ENCODE data around the gene CTBP2.

CTBP2 gene

DNA sequence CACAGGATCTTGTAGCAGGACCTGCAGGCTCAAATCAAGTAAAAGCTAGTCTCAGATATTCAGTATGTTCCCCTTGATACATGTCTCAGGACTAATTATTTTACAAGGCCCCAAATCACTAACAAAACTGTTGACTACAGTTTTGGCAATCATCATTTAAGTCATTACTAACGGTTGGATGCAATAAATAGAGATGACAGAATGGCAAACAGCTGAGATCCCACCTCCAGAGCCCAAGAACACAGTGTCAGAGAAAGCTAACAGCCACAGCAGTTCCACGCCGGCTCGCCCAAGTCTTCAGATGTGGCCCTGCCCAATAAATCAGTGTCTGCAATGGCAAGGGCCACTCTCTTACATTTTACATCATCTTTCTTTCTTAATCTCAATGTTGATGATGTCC, 87.6 kb downstream of the CTBP2 start:
- DNase-seq (ENCODE audit: low read depth): no peak
- H3K4me3 ChIP-seq (ENCODE audit: control insufficient read depth, low read depth, low read length): no peak overlapping the region
- TF ChIP-seq CTCF (conservative IDR thresholded peaks at IDR 0.05; ENCODE audit: control insufficient read depth, insufficient read depth, low read depth, low read length): no peak

DNA sequence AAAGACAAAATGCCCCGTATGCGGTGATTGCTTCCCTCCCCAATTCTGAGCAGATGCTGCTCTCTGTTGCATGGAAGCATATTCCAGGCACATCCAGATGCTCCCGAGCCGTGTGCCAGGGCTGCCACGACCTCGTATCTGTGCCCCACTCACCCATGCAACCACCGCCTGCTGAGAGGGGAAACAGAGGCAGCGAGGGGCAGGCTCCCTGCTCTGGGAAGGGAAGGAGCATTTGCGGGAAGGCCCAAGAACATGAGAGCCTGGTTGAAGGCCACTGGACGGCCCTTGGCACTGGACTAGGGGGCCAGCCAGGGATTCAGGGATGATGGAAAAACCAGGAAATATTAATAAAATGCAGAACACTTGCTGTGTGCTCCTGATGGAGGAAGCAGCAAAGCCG, 89.4 kb downstream of the CTBP2 start:
- H3K4me3 ChIP-seq (ENCODE audit: control insufficient read depth, low read depth, low read length): no peak overlapping the region
- no peak for DNase-seq (ENCODE audit: low read depth)
- TF ChIP-seq CTCF (conservative IDR thresholded peaks at IDR 0.05; ENCODE audit: control insufficient read depth, insufficient read depth, low read depth, low read length): no peak

GRCh38 chr10:125068406-125068805, 92.0 kb downstream of the CTBP2 start:
- TF ChIP-seq CTCF (conservative IDR thresholded peaks at IDR 0.05; ENCODE audit: control insufficient read depth, insufficient read depth, low read depth, low read length): no peak
- DNase-seq (ENCODE audit: low read depth): no peak
- H3K4me3 ChIP-seq (ENCODE audit: control insufficient read depth, low read depth, low read length): no peak overlapping the region

DNA sequence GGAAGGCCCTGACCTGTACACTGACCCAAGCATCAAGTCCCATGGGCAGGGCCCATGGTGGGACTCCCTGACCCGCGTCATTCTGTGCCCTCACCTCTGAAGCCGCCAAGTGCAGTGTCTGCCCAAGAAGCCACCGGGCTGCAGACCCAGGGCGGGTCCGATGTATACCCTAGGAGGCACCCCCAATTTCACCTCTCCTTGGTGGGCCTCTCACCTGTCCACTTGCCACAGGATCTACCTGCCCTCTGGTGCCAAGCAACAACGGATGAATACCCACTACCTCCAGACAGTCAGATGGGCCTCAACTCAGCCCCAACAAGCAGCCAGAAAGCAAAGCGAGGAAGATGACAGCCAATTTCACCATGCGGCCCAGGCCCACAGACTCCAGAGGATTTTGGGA, 92.6 kb downstream of the CTBP2 start:
- no peak for TF ChIP-seq CTCF (conservative IDR thresholded peaks at IDR 0.05; ENCODE audit: control insufficient read depth, insufficient read depth, low read depth, low read length)
- no peak overlapping the region for H3K4me3 ChIP-seq (ENCODE audit: control insufficient read depth, low read depth, low read length)
- no peak for DNase-seq (ENCODE audit: low read depth)

- TF ChIP-seq CTCF (conservative IDR thresholded peaks at IDR 0.05; ENCODE audit: control insufficient read depth, insufficient read depth, low read depth, low read length): no peak
- DNase-seq (ENCODE audit: low read depth): no peak
- no peak overlapping the region for H3K4me3 ChIP-seq (ENCODE audit: control insufficient read depth, low read depth, low read length)
These were observed 93.5 kb downstream of the CTBP2 start for GRCh38 chr10:125066764-125067450.

- TF ChIP-seq CTCF (conservative IDR thresholded peaks at IDR 0.05; ENCODE audit: control insufficient read depth, insufficient read depth, low read depth, low read length): no peak
- peak; percentile 55 for DNase-seq (ENCODE audit: low read depth)
These were observed 95.5 kb downstream of the CTBP2 start for GRCh38 chr10:125064681-125065492.

More at GRCh38 chr10:125064681-125065492, 95.5 kb downstream of the CTBP2 start:
- H3K4me3 ChIP-seq (ENCODE audit: control insufficient read depth, low read depth, low read length): no peak overlapping the region

All from fibroblast of mammary gland (primary cell).